Measurements from ENCODE around the gene AIP. TPM values are rescaled to one million over a fixed set of nuclear protein-coding genes. Genes with fewer than 3 reads are reported as not detected.

AIP gene
- total RNA-seq, 1 experiment from 2014 or later = 61.0 TPM

DNA sequence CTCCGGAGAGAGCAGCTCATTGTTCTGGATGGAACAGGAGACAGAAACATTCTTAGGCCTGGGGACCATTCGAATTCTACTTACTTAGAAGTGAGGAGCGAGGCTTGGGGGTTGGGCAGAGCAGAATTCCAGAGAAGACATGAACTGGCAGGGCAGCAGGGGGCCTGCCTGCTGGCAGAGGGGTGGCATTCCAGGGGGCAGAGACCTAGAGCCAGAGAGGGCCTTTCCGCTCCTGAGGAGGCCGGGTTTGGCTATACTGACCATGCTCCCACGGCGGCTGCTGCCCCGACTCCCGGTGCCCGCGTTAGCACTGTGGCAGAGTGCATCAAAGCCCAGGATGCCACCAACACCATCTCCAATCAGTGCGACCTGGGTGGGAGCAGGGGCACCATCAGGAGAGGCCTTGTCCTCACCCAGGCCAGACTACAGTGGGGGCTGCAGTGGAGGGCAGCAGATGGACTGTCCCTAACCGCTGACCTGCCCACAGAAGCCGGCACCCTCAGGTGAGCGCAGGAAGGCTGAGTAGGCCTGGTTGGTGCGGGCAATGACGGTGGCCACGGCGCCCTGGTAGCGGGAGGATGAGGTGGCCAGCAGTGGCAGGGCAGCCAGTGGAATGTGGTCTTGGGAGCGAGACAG is 14.9 kb downstream of the AIP start:
- Histone ChIP-seq H3K4me1 (ENCODE audit: control insufficient read depth in 1 of 2, insufficient read depth in 2 of 2, low read length in 2 of 2) (no peaks in the 10 kb centered on the region), H2AFZ (ENCODE audit: low read depth, low read length, poor library complexity, severe bottlenecking) (no peak overlapping the region), H3K4me2 (ENCODE audit: low read length) (no peak overlapping the region), H3K9me2 (ENCODE audit: insufficient read depth) (no peaks in the 10 kb centered on the region), H3K9ac (ENCODE audit: low read length) (no peak overlapping the region), H3K79me2 (ENCODE audit: insufficient read depth, low read length) (peaks cover 1% of the 10 kb centered on the region; the same call in 1 of the 2 replicates), H3K36me3 (ENCODE audit: control insufficient read depth in 1 of 2, insufficient read depth in 2 of 2, low read length in 2 of 2) (peaks cover 10 to 13% of the 10 kb centered on the region in 2 experiments), H3K9me3 (ENCODE audit: control insufficient read depth in 1 of 2, insufficient read depth in 1 of 2, low read depth in 1 of 2, low read length in 2 of 2) (no peaks in the 10 kb centered on the region), H3K27me3 (ENCODE audit: insufficient read depth, low read length) (no peaks in the 10 kb centered on the region), H3K27ac (ENCODE audit: low read depth, low read length) (no peak overlapping the region), H4K20me1 (ENCODE audit: insufficient read depth) (no peaks in the 10 kb centered on the region), H3K4me3 (replicated peaks in 1 of 2; ENCODE audit: low read depth in 1 of 2, low read length in 2 of 2) (no peak overlapping the region)
- ChIA-PET POLR2A (no interaction called here), RAD21 (ENCODE audit: low non-redundant PET in 1 of 2, low total read pairs in 2 of 2, uncharacterized antibody in 2 of 2, unreplicated experiment in 2 of 2) (no interaction called here), CTCF (no interaction called here)
- DNase-seq (ENCODE audit: low read depth, low spot score) = no peak
- TF ChIP-seq EGR1 (IDR thresholded peaks at IDR 0.05; ENCODE audit: low read depth) = no peak
- no peak for TF ChIP-seq JUND (IDR thresholded peaks at IDR 0.05)
- TF ChIP-seq, protein P1, sequence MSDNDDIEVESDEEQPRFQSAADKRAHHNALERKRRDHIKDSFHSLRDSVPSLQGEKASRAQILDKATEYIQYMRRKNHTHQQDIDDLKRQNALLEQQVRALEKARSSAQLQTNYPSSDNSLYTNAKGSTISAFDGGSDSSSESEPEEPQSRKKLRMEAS (IDR thresholded peaks at IDR 0.05) = no peak
- no peak for TF ChIP-seq ZFX (IDR thresholded peaks at IDR 0.05)
- TF ChIP-seq, protein P2, sequence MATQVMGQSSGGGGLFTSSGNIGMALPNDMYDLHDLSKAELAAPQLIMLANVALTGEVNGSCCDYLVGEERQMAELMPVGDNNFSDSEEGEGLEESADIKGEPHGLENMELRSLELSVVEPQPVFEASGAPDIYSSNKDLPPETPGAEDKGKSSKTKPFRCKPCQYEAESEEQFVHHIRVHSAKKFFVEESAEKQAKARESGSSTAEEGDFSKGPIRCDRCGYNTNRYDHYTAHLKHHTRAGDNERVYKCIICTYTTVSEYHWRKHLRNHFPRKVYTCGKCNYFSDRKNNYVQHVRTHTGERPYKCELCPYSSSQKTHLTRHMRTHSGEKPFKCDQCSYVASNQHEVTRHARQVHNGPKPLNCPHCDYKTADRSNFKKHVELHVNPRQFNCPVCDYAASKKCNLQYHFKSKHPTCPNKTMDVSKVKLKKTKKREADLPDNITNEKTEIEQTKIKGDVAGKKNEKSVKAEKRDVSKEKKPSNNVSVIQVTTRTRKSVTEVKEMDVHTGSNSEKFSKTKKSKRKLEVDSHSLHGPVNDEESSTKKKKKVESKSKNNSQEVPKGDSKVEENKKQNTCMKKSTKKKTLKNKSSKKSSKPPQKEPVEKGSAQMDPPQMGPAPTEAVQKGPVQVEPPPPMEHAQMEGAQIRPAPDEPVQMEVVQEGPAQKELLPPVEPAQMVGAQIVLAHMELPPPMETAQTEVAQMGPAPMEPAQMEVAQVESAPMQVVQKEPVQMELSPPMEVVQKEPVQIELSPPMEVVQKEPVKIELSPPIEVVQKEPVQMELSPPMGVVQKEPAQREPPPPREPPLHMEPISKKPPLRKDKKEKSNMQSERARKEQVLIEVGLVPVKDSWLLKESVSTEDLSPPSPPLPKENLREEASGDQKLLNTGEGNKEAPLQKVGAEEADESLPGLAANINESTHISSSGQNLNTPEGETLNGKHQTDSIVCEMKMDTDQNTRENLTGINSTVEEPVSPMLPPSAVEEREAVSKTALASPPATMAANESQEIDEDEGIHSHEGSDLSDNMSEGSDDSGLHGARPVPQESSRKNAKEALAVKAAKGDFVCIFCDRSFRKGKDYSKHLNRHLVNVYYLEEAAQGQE (IDR thresholded peaks at IDR 0.05; ENCODE audit: low read depth) = no peak
- TF ChIP-seq, protein P3, sequence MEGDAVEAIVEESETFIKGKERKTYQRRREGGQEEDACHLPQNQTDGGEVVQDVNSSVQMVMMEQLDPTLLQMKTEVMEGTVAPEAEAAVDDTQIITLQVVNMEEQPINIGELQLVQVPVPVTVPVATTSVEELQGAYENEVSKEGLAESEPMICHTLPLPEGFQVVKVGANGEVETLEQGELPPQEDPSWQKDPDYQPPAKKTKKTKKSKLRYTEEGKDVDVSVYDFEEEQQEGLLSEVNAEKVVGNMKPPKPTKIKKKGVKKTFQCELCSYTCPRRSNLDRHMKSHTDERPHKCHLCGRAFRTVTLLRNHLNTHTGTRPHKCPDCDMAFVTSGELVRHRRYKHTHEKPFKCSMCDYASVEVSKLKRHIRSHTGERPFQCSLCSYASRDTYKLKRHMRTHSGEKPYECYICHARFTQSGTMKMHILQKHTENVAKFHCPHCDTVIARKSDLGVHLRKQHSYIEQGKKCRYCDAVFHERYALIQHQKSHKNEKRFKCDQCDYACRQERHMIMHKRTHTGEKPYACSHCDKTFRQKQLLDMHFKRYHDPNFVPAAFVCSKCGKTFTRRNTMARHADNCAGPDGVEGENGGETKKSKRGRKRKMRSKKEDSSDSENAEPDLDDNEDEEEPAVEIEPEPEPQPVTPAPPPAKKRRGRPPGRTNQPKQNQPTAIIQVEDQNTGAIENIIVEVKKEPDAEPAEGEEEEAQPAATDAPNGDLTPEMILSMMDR (IDR thresholded peaks at IDR 0.05 in 2 of 3, conservative IDR thresholded peaks at IDR 0.05 in 1 of 3; ENCODE audit: borderline replicate concordance in 1 of 3, insufficient read depth in 1 of 3, low read depth in 2 of 3, low read length in 2 of 3) = no peak
- TF ChIP-seq EZH2 (IDR thresholded peaks at IDR 0.05) = no peak
- no peak for TF ChIP-seq POLR2AphosphoS5 (IDR thresholded peaks at IDR 0.05; ENCODE audit: low read depth, low read length)
- TF ChIP-seq YY1 (IDR thresholded peaks at IDR 0.05; ENCODE audit: extremely low read depth, insufficient replicate concordance, low read depth, low read length) = no peak
- no peak for TF ChIP-seq ELF1 (IDR thresholded peaks at IDR 0.05; ENCODE audit: borderline replicate concordance, low read depth)
- TF ChIP-seq SRF (IDR thresholded peaks at IDR 0.05; ENCODE audit: low read depth) = no peak
- TF ChIP-seq EZH2phosphoT487 (IDR thresholded peaks at IDR 0.05; ENCODE audit: borderline replicate concordance) = no peak
- TF ChIP-seq CBX3 (IDR thresholded peaks at IDR 0.05; ENCODE audit: low read depth) = no peak
- no peak for TF ChIP-seq SIN3A (IDR thresholded peaks at IDR 0.05; ENCODE audit: low read depth)
- TF ChIP-seq, protein P4, sequence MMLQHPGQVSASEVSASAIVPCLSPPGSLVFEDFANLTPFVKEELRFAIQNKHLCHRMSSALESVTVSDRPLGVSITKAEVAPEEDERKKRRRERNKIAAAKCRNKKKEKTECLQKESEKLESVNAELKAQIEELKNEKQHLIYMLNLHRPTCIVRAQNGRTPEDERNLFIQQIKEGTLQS (IDR thresholded peaks at IDR 0.05) = no peak
- TF ChIP-seq TCF7L2 (IDR thresholded peaks at IDR 0.05; ENCODE audit: borderline replicate concordance, extremely low read depth, insufficient read depth, insufficient read length) = no peak
- TF ChIP-seq CEBPB (IDR thresholded peaks at IDR 0.05; ENCODE audit: low read depth) = no peak
- no peak for TF ChIP-seq POLR2A (IDR thresholded peaks at IDR 0.05; ENCODE audit: borderline replicate concordance, extremely low read depth, insufficient read depth, insufficient read length)
- no peak for TF ChIP-seq RAD21 (IDR thresholded peaks at IDR 0.05; ENCODE audit: low read depth)
- TF ChIP-seq FOSL1 (IDR thresholded peaks at IDR 0.05; ENCODE audit: low read depth) = no peak
- BruUV-seq (replicated peaks) = no TSS peak
- intact Hi-C loops (cut with micrococcal nuclease) = no loop called here
- no peak for ATAC-seq

Measured in HCT116 (cell line).